ENCODE data around the gene PADI4.

The PADI4 gene

GRCh38 chr1:17328855-17329254, 20.9 kb downstream of the PADI4 start:
- TF ChIP-seq BACH2 (CRISPR knock-in tag; IDR thresholded peaks at IDR 0.05; ENCODE audit: borderline replicate concordance) (no peak), ZFP3 (CRISPR knock-in tag; IDR thresholded peaks at IDR 0.05) (no peak), OSR1 (CRISPR knock-in tag; IDR thresholded peaks at IDR 0.05) (no peak), CSDC2 (CRISPR knock-in tag; IDR thresholded peaks at IDR 0.05) (no peak), TOX (CRISPR knock-in tag; IDR thresholded peaks at IDR 0.05; ENCODE audit: borderline replicate concordance) (no peak), TCF4 (CRISPR knock-in tag; IDR thresholded peaks at IDR 0.05; ENCODE audit: borderline replicate concordance) (no peak)
- ATAC-seq, result no peak

- ATAC-seq, result no peak
- TF ChIP-seq TSHZ2 (CRISPR knock-in tag; IDR thresholded peaks at IDR 0.05) (no peak), CREB5 (CRISPR knock-in tag; IDR thresholded peaks at IDR 0.05; ENCODE audit: low read depth) (no peak), ZC3H10 (CRISPR knock-in tag; IDR thresholded peaks at IDR 0.05) (no peak), ZFP30 (CRISPR knock-in tag; IDR thresholded peaks at IDR 0.05) (no peak), ESRRG (CRISPR knock-in tag; IDR thresholded peaks at IDR 0.05) (no peak), POU6F1 (CRISPR knock-in tag; IDR thresholded peaks at IDR 0.05; ENCODE audit: borderline replicate concordance, low read depth) (no peak), CSDC2 (CRISPR knock-in tag; IDR thresholded peaks at IDR 0.05) (no peak)
Measured at GRCh38 chr1:17329610-17330009, 21.6 kb downstream of the PADI4 start.

GRCh38 chr1:17330856-17331255, 22.9 kb downstream of the PADI4 start:
- TF ChIP-seq BACH2 (CRISPR knock-in tag; IDR thresholded peaks at IDR 0.05; ENCODE audit: borderline replicate concordance) (no peak), PATZ1 (CRISPR knock-in tag; IDR thresholded peaks at IDR 0.05; ENCODE audit: borderline replicate concordance) (no peak), ESRRG (CRISPR knock-in tag; IDR thresholded peaks at IDR 0.05) (no peak), SNAI2 (CRISPR knock-in tag; IDR thresholded peaks at IDR 0.05) (no peak), ZNF70 (CRISPR knock-in tag; IDR thresholded peaks at IDR 0.05) (no peak), TOX (CRISPR knock-in tag; IDR thresholded peaks at IDR 0.05; ENCODE audit: borderline replicate concordance) (no peak), PPARA (CRISPR knock-in tag; IDR thresholded peaks at IDR 0.05; ENCODE audit: borderline replicate concordance) (no peak), ISL1 (CRISPR knock-in tag; IDR thresholded peaks at IDR 0.05) (no peak), ZNF565 (CRISPR knock-in tag; conservative IDR thresholded peaks at IDR 0.05; ENCODE audit: low read depth) (no peak), TCF4 (CRISPR knock-in tag; IDR thresholded peaks at IDR 0.05; ENCODE audit: borderline replicate concordance) (no peak), TSHZ2 (CRISPR knock-in tag; IDR thresholded peaks at IDR 0.05) (no peak), ZFP30 (CRISPR knock-in tag; IDR thresholded peaks at IDR 0.05) (no peak), CSDC2 (CRISPR knock-in tag; IDR thresholded peaks at IDR 0.05) (no peak), ZC3H10 (CRISPR knock-in tag; IDR thresholded peaks at IDR 0.05) (no peak), ZNF8 (CRISPR knock-in tag; IDR thresholded peaks at IDR 0.05) (no peak), OSR1 (CRISPR knock-in tag; IDR thresholded peaks at IDR 0.05) (no peak), POU6F1 (CRISPR knock-in tag; IDR thresholded peaks at IDR 0.05; ENCODE audit: borderline replicate concordance, low read depth) (no peak)
- ATAC-seq, result no peak

Measured in SK-N-SH treated with all-trans-retinoic acid at 6 μM for 48 hours (cell line).